IPS-18c (cell line): ENCODE measurements around the gene C2CD5.

Experiments used
- H3K4me3 ChIP-seq: 2 replicates; pipeline ENCODE4 v1.7.0; 2013; ENCODE audit warnings: low read depth, mild to moderate bottlenecking, low read length, moderate library complexity; ENCODE audit not compliant: insufficient read depth
- H3K9me3 ChIP-seq: one replicate; pipeline ENCODE4 v1.6.1; 2013; ENCODE audit warnings: mild to moderate bottlenecking, low read length, moderate library complexity; ENCODE audit not compliant: control insufficient read depth, insufficient read depth

Gene C2CD5

DNA sequence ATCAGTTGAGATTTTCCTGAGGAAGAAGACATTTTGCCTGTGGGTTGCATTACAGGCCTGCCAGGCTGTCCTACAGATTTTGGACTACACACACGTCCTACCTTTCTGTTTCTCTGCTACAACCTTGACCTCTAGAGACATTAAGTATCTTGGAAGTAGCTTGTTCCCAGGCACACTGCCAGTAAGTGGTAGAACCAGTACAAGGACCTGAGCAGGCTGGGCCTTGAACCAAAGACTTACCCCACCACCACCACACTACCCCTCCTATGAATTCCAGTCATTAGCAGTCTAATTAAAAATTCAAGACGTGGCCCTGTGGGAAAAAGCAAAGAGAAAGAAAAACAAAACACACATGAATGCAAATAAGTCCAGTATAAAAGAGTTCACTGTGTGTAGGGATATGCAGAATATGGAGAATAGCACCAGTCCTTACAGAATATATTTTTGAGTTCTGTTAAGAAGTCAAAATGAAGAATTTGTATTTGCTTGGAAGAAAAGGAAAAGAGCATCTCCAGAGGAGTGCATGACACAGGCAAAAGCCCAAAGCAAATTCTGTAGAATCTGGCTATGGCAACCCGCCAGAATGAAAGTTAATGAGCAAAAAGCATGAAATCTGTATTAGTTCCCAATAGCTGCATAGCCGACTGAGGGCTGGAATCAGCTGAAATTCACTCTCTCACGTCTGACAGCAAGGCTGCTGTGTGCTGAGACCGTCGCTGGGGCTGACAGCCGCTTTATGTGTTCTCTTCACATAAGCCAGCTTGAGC, 135.5 kb downstream of the C2CD5 start:
- Histone ChIP-seq H3K4me3 (no peak overlapping the region), H3K9me3 (no peaks in the 10 kb centered on the region)

DNA sequence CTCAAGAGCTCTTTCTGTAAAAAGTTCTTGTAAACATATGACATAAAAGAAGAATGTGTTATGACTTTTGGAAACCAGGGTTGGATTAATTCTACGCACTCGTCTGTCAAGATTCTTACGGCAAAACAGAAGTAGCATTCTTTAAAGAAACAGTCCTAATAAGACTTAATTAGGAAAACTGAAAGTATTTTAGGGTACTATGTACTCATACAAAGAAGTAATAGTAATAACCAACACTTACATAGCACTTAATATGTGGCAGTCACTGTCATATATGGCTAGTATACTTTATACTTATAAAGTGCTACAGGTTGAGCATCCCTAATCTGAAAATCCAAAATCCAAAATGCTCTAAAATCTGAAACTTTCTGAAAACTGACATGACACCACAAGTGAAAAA, 136.9 kb downstream of the C2CD5 start:
- no peaks in the 10 kb centered on the region for H3K9me3 ChIP-seq
- H3K4me3 ChIP-seq, result no peak overlapping the region

DNA sequence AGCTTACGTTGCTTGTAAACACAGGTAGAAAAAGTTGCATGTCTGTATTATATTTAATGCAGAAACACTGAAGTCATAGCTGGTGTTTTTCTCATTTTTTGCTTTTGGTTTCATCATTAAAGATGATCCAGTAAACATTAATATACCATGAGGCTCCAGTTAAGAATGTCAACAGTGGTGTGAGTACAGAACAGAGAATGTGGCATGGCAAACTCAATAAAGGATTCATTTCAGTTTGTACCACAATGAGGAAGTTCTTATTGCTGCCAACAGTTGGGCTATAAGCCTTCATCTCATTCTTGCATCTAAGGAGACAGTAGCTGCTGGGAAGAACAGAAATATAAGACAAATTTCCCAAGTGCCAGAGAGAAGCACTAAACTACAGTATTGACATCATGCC, 137.7 kb downstream of the C2CD5 start:
- Histone ChIP-seq H3K9me3 (no peaks in the 10 kb centered on the region), H3K4me3 (no peak overlapping the region)

DNA sequence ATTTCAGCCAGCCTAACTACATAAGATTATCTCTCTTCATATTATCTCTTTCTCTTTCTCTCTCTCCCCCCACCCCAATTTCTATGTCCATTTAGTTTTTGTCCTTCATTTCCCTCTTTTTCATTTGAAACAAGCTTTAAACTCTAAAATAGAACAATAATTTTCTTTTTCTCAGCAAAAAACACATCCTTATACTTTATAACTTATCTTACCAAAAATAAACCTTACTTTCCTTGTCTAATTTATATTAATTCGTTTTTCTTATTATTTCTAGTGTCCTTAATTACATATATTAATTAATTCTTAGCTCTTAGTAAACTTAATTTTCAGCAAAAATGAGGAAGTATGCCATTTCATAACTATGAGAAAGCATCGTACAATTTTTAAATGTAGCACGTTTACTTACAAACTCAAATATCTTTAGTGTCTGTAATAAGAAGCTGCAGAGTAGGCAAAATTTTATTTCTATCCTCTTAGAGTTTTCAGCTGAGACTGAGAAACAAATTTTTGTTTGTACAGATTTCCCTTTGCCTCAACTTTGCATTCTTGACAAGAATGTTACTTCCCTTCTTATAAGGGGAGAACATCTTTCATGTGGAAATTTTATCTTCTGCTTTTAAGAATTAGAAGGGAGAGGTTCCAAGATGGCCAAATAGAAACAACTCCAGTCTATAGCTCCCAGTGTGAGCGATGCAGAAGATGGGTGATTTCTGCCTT, 144.7 kb downstream of the C2CD5 start:
- Histone ChIP-seq H3K9me3 (peaks cover 2% of the 10 kb centered on the region), H3K4me3 (no peak overlapping the region)
